SU-DHL-6 (cell line): ENCODE measurements around the gene PFKL.

Experiments
- H2AFZ ChIP-seq: fragments of 200-600 bp; sonication (generic); 2 replicates; pipeline ENCODE4 v1.6.1; 2014; ENCODE audit warnings: low read depth, mild to moderate bottlenecking, moderate library complexity, mixed read lengths, antibody characterized with exemption, low read length; ENCODE audit not compliant: severe bottlenecking
- H3F3A ChIP-seq: fragments of 200-600 bp; shearing (Covaris generic); 2 replicates; pipeline ENCODE4 v1.6.0; 2016; ENCODE audit warnings: antibody characterized with exemption, mild to moderate bottlenecking; ENCODE audit not compliant: insufficient read depth
- H3K27ac ChIP-seq: fragments of 200-600 bp; sonication (generic); 2 replicates; pipeline ENCODE4 v1.5.1; 2016; ENCODE audit warnings: low read depth, mild to moderate bottlenecking, low read length, moderate library complexity, mixed read lengths
- H3K27me3 ChIP-seq: fragments of 200-600 bp; sonication (generic), shearing (Covaris generic); 2 replicates; pipeline ENCODE4 v1.6.0; 2014; ENCODE audit warnings: mild to moderate bottlenecking, low read length
- H3K36me3 ChIP-seq: fragments of 200-600 bp; sonication (generic); 2 replicates; pipeline ENCODE4 v1.6.1; 2014; ENCODE audit warnings: mild to moderate bottlenecking, low read length, mixed read lengths
- H3K4me2 ChIP-seq: fragments of 300-600, 200-600 bp; shearing (Covaris generic), sonication (generic); 2 replicates; pipeline ENCODE4 v1.6.0; 2014; ENCODE audit warnings: low read length, low read depth, mild to moderate bottlenecking; ENCODE audit not compliant: poor library complexity, severe bottlenecking
- H3K4me3 ChIP-seq: fragments of 200-600 bp; sonication (generic); 2 replicates; pipeline ENCODE4 v1.5.1; 2014; ENCODE audit warnings: antibody characterized with exemption, low read length, mild to moderate bottlenecking, mixed read lengths; ENCODE audit not compliant: insufficient read depth, poor library complexity, severe bottlenecking
- H3K79me2 ChIP-seq: fragments of 200-600 bp; sonication (generic); 2 replicates; pipeline ENCODE4 v1.6.1; 2014; ENCODE audit warnings: mild to moderate bottlenecking, low read length, moderate library complexity; ENCODE audit not compliant: insufficient read depth
- H3K9ac ChIP-seq: fragments of 200-600 bp; sonication (generic); 2 replicates; pipeline ENCODE4 v1.7.0; 2014; ENCODE audit warnings: mild to moderate bottlenecking, low read length
- H3K9me2 ChIP-seq: fragments of 200-600 bp; sonication (generic); replicated peaks from 2 replicates; pipeline ENCODE4 v1.6.1; 2014; ENCODE audit warnings: low read length; ENCODE audit not compliant: insufficient read depth
- H3K9me3 ChIP-seq: fragments of 200-600 bp; sonication (generic); 2 replicates; pipeline ENCODE4 v1.6.1; 2014; ENCODE audit warnings: low read length, mixed read lengths; ENCODE audit not compliant: insufficient read depth
- H4K20me1 ChIP-seq: fragments of 200-600 bp; sonication (generic); 2 replicates; pipeline ENCODE4 v1.6.1; 2014; ENCODE audit warnings: low read depth, mild to moderate bottlenecking, antibody characterized with exemption, low read length, moderate library complexity, mixed read lengths
- CTCF ChIP-seq: fragments of 200-600 bp; sonication (generic); IDR thresholded peaks from one replicate; pipeline ENCODE4 v1.5.1; 2017; ENCODE audit warnings: antibody characterized with exemption, mild to moderate bottlenecking, low read length, moderate library complexity; ENCODE audit not compliant: insufficient read depth, poor library complexity, severe bottlenecking
- EZH2phosphoT487 ChIP-seq: fragments of 200-600 bp; sonication (generic), shearing (Covaris generic); conservative IDR thresholded peaks from 2 replicates; pipeline ENCODE4 v1.6.1; 2018; ENCODE audit warnings: mild to moderate bottlenecking, antibody characterized with exemption, low read length, moderate library complexity, mixed read lengths

The PFKL gene

GRCh38 chr21:44295163-44295573 lies 4.7 kb upstream of the PFKL start:
- Histone ChIP-seq H3K9me3 (no peaks in the 10 kb centered on the region), H3K9ac (no peak overlapping the region), H3K9me2 (no peaks in the 10 kb centered on the region), H3K4me3 (no peak overlapping the region), H3K27me3 (no peaks in the 10 kb centered on the region), H3F3A (peaks cover 6% of the 10 kb centered on the region), H2AFZ (no peak overlapping the region), H3K27ac (no peak overlapping the region), H3K79me2 (no peaks in the 10 kb centered on the region), H3K36me3 (no peaks in the 10 kb centered on the region), H3K4me2 (no peak overlapping the region), H4K20me1 (no peaks in the 10 kb centered on the region)
- TF ChIP-seq CTCF (no peak), EZH2phosphoT487 (no peak)

GRCh38 chr21:44295646-44296045 lies 4.2 kb upstream of the PFKL start:
- Histone ChIP-seq H3K9ac (no peak overlapping the region), H3K4me2 (no peak overlapping the region)
- TF ChIP-seq EZH2phosphoT487 (no peak), CTCF (no peak)

GRCh38 chr21:44296103-44296519 lies 3.7 kb upstream of the PFKL start:
- no peak for TF ChIP-seq CTCF
- TF ChIP-seq EZH2phosphoT487, result no peak
- no peaks in the 10 kb centered on the region for H3K9me3 ChIP-seq
- H3K79me2 ChIP-seq, result peaks cover 7% of the 10 kb centered on the region
- no peaks in the 10 kb centered on the region for H3K9me2 ChIP-seq
- H3K27me3 ChIP-seq, result no peaks in the 10 kb centered on the region
- no peak overlapping the region for H3K27ac ChIP-seq
- H3K9ac ChIP-seq, result no peak overlapping the region
- no peak overlapping the region for H2AFZ ChIP-seq
- H4K20me1 ChIP-seq, result no peaks in the 10 kb centered on the region; the same call in 1 of the 2 replicates
- no peak overlapping the region for H3K4me3 ChIP-seq
- no peaks in the 10 kb centered on the region for H3K36me3 ChIP-seq
- H3F3A ChIP-seq, result peaks cover 6% of the 10 kb centered on the region
- H3K4me2 ChIP-seq, result no peak overlapping the region

More at GRCh38 chr21:44295646-44296045, 4.2 kb upstream of the PFKL start:
- Histone ChIP-seq H3K9me2 (no peaks in the 10 kb centered on the region), H3K36me3 (no peaks in the 10 kb centered on the region), H3K9me3 (no peaks in the 10 kb centered on the region), H3K27ac (no peak overlapping the region), H3K4me3 (no peak overlapping the region), H3K79me2 (peaks cover 3% of the 10 kb centered on the region; the same call in 1 of the 2 replicates), H2AFZ (no peak overlapping the region), H3F3A (peaks cover 6% of the 10 kb centered on the region), H3K27me3 (no peaks in the 10 kb centered on the region), H4K20me1 (no peaks in the 10 kb centered on the region)
